ENCODE results near the gene COPS8. TPM values are rescaled to one million over a fixed set of nuclear protein-coding genes. Genes with fewer than 3 reads are reported as not detected.

Gene COPS8
- total and polyA plus RNA-seq, 2 donors (not counting 3 experiments of a cell fraction or from before 2014, with no cell fraction given) = 73.6 to 80.7 TPM

GRCh38 chr2:237125967-237126366, 40.3 kb downstream of the COPS8 start:
- BruUV-seq (replicated peaks) = no TSS peak
- no peaks in the 10 kb centered on the region for H3K79me2 ChIP-seq (ENCODE audit: control insufficient read depth, insufficient read depth, low read length)
- H3K4me2 ChIP-seq (ENCODE audit: insufficient read depth, low read length) = no peak overlapping the region
- no peak overlapping the region for H3K4me3 ChIP-seq (replicated peaks in 1 of 3; ENCODE audit: insufficient read depth in 1 of 3, low read depth in 1 of 3, low read length in 3 of 3)
- no peaks in the 10 kb centered on the region for H3K9me3 ChIP-seq (replicated peaks; ENCODE audit: control insufficient read depth, insufficient read depth, low read length)
- H3K9me1 ChIP-seq (replicated peaks; ENCODE audit: control insufficient read depth, extremely low read depth, insufficient read depth, low read length) = no peaks in the 10 kb centered on the region
- DNase-seq (ENCODE audit: low read depth, low spot score) = no peak
- TF ChIP-seq CTCF (IDR thresholded peaks at IDR 0.05; ENCODE audit: extremely low read depth in 1 of 2, insufficient read depth in 1 of 2, low read depth in 1 of 2, low read length in 2 of 2) (no peak), FOS (IDR thresholded peaks at IDR 0.05; ENCODE audit: borderline replicate concordance, insufficient read depth, low read length) (no peak), GATA2 (IDR thresholded peaks at IDR 0.05; ENCODE audit: insufficient read depth, insufficient read length, low read depth, low read length) (no peak), MAX (IDR thresholded peaks at IDR 0.05; ENCODE audit: insufficient read depth, insufficient read length) (no peak), POLR2A (IDR thresholded peaks at IDR 0.05; ENCODE audit: low read depth, low read length) (no peak), EZH2 (IDR thresholded peaks at IDR 0.05; ENCODE audit: borderline replicate concordance, low read depth, low read length, severe bottlenecking) (no peak), POLR2AphosphoS5 (IDR thresholded peaks at IDR 0.05; ENCODE audit: insufficient read depth, low read depth, low read length) (no peak), JUN (IDR thresholded peaks at IDR 0.05; ENCODE audit: borderline replicate concordance, insufficient read depth, insufficient read length, low read depth) (no peak), MYC (IDR thresholded peaks at IDR 0.05; ENCODE audit: low read depth, low read length) (no peak)
- ChIA-PET CTCF (interaction anchor here (1.1 to 1.2 kb wide), 3 partner anchors 40 to 446 kb away, joined by 3 to 6 read pairs (median 5); no protein-coding TSS in a partner anchor), POLR2A (no interaction called here)
- H3K27me3 ChIP-seq (ENCODE audit: control insufficient read depth in 2 of 2, insufficient read depth in 2 of 2, low read length in 2 of 2) = no peaks in the 10 kb centered on the region
- H3K27ac ChIP-seq (ENCODE audit: insufficient read depth, low read depth, low read length) = no peak overlapping the region
- H3K9ac ChIP-seq (replicated peaks; ENCODE audit: extremely low read depth, insufficient read depth, low read length) = no peak overlapping the region
- no peaks in the 10 kb centered on the region for H3K36me3 ChIP-seq (ENCODE audit: control insufficient read depth in 2 of 2, extremely low read depth in 1 of 2, insufficient read depth in 2 of 2, low read length in 2 of 2)
- intact Hi-C loops (cut with micrococcal nuclease) = no loop called here
- peaks cover 11% of the 10 kb centered on the region for H3K4me1 ChIP-seq (ENCODE audit: control insufficient read depth, extremely low read depth, insufficient read depth, low read length)
- no peak overlapping the region for H2AFZ ChIP-seq (ENCODE audit: low read depth, low read length)
- no peak for FAIRE-seq
- dilution Hi-C loops (cut with MboI; ENCODE audit: extremely low pct_ligation_motif_present, low sequenced_read_pairs) = no loop called here
- no peaks in the 10 kb centered on the region for H4K20me1 ChIP-seq (replicated peaks; ENCODE audit: control insufficient read depth, extremely low read depth, insufficient read depth, low read length)
